NCI-H2196 (cell line): Measurements from ENCODE around the gene CHCHD6.

Experiments
- DNase-seq: peaks from one replicate; lab custom pipeline; 2025; ENCODE audit not compliant: unreplicated experiment; lab: John Stamatoyannopoulos, UW

The CHCHD6 gene

DNA sequence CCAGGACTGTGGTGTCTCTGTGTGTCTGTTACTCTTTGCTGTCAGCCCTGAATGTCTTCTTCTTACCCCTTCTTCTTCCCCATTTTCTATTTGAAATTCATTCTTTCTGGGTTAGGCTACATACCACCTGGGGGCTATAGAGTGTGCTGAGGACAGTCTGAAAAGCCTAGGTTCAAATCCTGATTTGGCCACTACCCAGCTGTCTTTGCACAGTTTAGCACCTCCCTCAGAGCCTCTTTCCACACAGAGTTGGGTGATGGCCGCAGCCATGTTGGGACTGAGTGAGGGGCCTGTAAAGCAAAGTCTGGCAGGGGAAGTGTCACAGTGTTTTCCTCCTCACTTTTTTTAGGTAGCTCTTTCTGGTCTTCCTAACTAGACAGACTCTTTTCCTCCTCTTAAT, 113.7 kb downstream of the CHCHD6 start:
- no peak for DNase-seq

DNA sequence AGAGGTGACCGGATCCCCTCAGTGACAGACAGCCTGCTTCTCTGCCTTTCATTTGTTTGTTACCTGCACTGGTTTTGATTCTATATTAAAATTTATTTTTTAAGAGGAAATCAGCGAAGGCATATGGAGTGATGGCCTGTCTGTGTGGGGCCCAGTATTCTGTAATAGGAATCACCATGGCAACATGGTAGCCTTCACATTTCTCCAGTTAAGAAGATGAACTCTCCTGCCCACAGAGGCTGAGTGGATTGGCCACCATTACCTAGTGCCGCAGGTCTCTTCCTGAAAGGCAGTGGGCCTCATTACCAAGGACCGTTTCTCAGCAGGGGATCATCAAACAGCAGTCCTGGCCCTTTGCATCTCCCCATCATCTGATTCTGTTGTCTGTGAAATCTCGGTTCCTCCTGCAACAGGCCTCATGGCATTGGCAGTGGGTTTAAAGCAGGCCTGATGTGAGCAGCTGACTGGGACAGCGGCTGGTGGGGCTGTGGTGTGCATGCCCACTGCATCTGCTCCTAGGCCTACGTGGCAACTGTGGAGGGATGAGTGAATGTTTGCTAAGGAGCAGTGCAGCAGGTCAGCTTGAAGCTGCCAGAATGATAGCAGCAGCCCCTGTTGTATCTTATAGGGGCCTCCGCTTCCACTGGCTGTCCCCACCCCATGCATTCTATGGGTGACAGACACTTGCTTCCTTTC, 114.5 kb downstream of the CHCHD6 start:
- DNase-seq = no peak

DNA sequence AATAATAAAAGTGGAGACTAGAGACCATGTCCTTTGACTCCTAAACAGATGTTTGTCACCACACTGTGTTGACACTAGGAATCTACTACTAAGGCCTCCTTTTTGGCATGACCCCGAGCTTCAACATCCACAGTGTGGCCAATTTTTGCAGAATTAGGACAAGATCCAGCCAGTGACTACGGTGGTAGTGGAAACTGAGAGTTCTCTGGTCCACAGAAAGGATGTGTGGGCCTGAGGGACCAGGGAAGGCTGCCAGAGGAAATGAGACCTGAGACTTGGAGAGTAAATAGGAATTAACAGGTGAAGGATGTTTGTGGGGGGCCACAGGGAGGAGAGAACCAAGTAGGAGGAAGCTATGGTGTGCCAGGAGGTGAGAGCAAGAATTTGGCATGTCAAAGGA, 122.7 kb downstream of the CHCHD6 start:
- no peak for DNase-seq

DNA sequence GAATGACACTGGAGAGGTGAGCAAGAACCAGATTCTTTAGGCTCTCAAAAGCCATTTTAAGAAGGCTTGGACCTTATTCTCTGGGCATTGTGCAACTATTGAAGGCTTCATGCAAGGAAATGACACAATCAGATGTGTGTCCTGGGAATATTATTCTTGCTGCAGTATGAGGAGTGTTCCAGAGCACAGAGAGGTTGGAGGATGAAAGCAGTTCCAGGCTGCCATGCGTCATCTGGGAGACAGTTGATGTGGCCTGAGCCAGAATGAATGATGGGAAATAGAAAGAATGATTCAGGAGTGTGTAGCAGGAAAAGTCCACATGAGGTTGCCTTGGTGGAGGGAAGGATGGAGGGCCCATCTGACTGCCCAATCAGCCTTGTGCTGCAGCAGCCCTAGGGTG, 123.1 kb downstream of the CHCHD6 start:
- no peak for DNase-seq

DNA sequence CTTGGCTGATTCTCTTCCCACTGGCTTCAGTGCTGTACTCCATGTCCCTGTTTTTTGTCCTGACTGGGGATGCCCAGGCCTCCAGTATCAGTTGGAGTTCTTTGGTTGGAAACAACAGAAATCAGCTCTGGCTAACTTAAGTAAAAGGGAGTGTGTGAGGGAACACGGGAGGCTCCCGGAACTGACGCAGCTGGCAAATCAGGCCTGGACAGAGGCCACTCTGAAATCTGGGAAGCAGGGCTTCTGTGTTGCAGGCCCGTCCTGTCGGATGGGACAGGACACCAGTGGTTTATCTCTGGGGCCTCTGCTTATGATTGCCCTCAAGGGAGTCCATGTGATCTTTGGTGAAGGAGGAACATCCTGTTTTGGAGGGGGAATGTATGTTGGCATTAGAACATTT, 124.3 kb downstream of the CHCHD6 start:
- DNase-seq = no peak

DNA sequence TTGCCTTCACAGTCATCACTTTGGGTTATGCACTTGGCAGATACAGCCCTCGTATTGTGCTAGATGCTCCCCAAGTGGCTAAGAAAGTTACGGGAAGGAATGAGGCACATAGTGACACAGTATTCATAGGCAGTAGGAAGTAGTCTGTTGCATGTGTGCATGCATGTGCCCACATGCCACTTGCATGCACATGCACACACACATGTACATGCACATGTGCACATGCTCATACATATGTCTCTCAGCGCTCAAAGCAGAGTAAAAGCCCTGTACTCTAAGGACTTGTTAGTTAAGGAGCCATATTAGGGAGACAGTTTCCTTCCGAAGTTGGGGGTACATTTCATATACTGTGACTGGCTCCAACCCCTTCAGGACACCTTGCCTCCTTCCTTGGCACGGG, 128.9 kb downstream of the CHCHD6 start:
- DNase-seq = no peak

DNA sequence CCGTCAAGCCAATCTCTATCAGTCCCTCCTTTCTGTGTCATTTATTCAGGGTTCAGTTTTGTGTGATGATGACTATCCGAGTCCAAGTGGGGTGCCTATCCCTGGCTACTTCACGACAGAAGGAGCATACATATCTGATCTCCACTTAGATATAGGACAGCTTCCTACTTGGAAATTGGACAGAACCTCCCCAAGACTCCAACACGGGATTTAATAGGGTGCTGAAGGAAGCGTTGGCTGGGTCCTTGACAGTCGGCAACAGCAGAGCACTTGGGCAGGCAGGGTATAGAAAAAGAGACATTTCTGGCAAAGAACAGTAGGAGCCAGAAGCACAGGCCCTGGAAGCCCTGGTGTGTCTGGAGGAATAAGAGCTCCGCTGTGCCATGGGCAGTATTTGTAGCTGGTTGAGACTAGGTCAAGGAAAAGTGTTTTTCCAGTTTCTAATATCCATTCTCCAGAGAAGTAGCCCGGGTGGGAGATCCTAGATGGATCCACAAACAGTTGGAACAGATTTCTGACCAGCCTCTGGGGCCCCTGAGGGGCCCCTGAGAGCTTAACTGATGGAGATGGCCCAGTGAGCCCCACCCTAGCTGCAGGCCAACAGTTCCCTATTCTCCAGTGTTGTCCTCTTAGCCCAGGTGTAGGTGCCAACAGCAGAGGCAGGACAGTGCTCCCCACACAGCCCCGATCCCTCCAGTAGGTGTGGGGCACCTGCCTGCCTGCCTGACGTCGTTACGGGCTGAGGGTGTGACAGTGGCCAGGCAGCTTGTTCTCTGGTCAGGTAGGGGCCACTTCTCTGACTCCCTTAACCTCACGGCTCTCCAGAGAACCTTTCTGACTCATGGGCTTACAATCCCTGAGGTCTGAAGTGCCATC, 130.8 kb downstream of the CHCHD6 start:
- no peak for DNase-seq

DNA sequence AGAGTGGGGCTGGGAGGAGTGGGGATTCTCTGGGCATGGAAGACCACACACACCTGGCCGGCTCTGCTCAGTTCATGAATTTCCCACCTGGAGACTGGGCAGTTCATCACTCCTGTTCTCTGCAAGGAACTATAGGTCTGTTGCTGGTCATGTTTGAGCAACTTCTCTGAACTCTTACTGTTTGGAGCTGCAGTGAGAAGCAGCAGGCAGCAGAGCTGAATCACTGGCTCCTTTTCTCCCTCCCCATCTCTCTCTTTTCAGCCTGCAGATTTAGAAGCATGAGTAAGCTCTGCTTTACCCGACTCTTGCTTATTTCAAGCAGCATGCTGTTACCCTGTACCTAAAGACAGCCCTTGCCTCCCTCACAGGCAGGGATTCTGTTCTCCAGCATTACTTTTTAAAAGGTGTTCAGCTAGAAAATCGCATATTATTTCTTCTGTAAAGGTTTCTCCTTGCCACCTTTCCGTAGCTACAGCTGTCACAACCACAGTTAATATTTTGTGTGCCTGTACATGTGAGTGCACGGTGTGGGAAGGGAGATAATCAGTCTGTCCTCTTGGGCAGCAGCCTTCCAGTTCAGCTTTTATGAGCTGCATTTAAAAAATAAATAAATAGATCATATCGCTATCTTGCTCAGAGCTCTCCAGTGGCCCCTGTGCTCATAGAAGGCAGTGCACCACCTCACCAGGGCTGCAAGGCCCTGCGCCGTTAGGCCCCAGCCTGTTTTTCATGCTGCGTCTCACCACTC, 131.6 kb downstream of the CHCHD6 start:
- no peak for DNase-seq

DNA sequence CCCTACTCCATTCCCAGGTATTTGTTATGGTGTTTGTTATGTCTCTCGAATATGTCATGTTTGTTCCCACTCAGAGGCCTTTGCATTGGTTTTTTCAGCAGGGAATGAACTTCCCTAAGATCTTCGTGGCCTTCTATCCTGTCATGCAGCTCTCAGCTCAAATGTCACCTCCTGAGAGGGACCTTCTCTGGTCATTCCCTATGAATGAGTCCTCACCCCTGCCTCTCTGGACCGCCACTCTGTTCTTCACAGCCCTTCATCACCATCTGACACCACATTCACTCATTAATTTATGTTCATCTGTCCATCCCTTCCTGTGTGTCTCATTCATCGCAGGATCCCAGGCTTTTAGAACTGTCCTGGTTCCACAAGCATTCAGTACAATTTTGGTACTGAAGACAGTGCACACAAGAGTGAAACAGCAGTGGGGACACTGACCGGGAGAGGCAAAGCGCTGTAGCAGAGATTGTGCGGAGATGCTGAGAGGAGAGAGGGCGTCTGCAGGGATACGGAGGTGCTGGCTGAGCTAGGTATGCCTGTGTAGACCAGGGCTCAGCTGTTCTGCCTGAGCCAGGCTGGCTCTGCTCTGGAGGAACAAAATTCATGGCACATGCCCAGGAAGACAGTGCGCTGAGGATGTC, 132.3 kb downstream of the CHCHD6 start:
- DNase-seq = no peak

DNA sequence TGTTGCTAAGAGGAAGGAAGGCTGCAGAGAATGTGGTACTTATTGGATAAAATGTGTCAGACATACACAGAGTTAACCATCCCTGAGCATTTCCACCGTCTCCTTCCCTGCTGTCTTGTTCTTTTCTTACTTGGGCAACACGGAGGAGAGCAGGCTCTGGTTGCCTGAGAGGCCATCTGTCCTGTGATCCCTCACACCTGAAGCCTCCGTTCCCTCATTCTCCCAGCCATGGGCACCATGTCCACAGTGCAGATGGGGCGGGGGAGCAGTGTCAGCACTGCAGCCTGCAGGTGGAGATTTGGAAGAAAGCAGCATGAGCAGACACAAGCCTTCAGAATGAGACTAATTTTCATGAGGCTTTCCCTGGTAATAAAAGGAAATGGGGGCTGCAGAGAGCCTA, 133.7 kb downstream of the CHCHD6 start:
- DNase-seq = no peak

DNA sequence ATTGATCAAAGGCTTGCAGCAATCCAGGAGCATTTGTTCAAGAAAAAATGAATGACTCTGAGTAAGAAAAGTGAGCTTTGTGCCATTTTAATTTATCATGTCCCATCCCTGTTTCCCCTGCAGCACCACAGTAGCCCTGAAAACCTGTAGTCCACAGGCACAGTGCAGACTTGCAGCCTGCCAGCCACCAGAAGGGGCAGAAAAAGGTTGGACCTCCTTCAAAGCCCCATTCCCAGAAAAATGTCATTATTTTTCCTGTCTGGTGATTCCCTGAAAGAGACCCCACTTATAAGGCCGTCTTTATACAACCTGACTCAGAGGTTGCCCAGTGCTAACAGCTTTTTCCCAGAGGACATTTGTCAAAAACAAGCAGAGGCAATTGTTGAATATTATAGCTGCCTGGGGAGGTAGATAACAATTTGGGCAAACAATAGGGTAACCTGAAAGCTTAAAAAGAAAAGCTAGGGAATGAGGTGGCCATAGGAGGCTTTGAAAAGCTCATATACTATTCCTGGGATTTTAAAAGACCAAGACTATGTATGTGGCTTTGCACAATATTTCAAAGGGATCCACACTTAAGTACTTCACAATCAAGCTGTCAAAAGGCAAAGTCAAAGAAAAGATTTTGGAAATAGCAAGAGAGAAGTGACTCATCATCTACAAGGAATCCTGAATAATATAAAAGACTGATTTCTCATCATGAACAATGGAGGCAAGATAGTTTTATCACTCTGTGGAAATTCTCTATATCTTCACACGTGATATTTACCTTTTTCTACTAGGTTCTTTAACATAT, 142.1 kb downstream of the CHCHD6 start:
- DNase-seq = no peak

DNA sequence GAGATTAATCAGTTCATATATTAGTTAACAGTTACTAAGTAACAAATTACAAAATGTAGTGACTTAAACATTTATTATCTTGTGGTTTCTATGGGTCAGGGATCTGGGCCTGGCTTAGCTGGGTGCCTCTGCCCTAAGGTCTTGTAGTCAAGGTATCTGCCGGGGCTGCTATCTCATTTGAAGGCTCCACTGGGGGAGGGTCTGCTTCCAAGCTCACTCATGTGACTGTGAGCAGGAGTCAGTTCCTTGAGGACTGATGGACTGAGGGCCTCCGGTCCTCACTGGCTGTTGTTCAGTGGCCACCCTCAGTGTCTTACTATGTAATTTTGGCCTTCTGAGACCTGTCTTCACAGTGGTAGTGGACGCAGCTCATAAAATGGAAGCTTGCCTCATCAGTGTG, 143.0 kb downstream of the CHCHD6 start:
- DNase-seq = no peak

DNA sequence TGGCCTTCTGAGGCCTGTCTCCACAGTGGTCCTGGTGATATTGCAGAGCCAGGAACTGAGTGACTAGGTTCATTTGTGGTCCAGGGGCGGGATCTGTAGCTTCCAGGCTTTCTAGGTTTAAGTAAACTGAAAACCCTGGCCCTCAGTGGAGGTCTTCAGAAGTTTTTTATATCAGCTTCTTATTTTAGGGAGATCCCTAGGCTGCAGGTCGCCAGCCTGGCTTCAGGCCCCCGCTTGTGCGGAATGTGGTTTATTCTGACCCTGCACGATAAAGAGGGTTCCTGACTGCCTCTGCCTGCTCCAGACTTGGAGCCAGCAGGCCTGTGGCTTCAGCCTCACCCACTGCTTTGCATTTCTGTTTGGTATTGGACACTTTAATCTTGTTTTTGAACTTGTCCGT, 145.0 kb downstream of the CHCHD6 start:
- no peak for DNase-seq

DNA sequence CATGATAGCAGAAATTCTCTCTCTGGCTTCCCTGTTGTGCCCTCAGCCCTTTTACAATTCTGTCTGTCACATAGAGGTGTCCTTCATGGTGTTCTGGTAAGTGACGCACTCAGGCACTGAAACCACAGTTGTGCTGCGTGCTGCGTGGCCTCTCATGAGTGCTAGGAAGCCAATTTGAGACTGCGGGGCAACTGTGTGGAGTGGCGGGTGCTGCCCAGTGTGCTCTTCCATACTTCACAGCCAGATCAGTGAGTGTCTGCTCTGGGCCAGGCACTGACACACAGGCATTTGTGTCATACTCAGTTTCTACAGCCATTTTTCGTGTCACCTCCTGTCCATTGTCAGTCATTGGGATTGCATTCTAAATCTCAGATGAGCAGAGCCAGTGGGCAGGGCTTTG, 145.7 kb downstream of the CHCHD6 start:
- no peak for DNase-seq

DNA sequence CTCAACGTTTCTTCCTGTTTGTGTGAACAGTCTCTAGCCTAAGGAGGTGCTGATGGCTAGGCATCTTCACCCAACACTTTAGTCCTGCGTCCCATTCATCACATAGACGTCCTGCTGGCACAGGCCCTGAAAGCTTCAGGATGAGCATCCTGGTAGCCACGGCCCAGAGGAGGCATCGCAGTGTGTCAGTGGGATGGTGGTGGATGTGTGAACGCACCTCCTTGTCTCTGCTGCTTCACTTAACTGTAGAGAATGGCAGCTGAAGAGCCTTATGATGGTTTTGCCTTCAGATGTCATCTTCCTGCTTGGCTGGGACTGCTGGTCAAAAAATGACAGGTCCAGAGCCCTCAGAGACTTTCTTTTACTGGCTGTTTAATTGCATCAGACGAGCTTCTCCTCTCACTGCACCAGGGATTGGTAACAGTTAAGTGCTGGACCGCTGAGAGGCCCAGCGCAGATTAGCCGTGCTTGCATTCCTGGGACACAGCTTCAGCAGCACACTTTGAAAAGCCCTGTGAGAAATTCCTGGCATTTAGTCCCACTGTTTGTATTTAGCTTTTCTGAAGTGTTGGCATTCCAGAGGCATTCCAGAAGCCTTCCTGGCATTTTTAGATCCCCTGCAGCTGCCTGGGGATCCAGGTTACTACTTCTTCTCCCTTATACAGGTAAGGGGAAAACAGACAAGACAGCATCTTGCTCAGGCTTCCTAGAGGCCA, 146.5 kb downstream of the CHCHD6 start:
- no peak for DNase-seq

DNA sequence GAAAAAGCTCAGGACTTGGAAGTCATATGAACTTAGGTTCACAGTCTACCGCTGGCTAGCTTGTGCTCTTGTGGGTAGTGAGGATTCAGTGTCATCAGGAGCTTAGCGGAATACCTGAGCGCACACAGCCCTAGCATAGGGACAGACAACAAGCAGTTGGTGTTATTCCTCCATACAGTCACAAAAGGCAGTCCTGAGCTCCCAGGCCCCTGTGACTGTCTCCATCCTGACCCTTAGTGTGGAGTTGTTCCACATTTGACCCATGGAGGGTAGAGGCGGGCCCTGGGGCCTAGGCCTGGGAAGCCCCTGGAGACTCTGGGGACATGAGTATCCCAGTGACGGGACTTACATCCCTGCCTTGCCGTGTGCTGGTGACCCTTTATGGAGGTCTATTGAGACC, 147.3 kb downstream of the CHCHD6 start:
- DNase-seq = no peak

DNA sequence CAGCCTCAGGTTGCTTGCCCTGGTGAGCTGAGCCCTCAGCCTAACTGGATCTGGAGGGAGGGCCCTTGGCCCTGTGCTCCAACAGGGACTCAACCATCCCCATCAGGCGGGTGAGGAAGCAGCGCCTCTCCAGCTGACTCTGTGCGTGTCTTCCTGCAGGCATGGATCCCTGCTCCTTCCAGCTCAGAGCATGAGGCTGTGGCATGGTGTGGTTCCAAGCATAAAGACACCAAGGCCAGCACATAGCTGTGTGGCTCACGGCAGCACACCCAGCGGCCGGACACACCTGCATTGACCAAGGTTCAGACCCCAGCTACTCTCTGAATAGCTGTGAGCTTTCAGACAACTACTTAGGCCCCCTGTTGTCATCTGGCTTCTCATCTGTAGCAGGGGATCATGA, 147.9 kb downstream of the CHCHD6 start:
- DNase-seq = no peak

DNA sequence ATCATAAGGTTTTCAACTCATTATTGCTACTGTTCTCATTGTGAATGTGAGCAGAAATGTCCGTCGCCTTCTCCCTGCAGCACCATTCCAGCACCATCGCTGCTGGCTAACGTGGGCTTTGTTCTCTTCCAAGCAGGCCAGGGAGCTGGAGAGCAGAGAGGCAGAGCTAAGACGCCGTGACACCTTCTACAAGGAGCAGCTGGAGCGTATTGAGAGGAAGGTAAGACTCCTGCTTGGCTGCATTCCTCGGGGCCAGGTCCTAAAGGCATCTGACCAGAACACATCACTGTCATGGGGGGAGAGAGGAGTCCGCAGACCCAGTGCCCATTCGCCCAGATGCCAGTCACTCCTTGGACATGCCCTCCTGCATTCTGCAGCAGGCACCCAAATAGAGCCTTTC, 148.5 kb downstream of the CHCHD6 start:
- no peak for DNase-seq

DNA sequence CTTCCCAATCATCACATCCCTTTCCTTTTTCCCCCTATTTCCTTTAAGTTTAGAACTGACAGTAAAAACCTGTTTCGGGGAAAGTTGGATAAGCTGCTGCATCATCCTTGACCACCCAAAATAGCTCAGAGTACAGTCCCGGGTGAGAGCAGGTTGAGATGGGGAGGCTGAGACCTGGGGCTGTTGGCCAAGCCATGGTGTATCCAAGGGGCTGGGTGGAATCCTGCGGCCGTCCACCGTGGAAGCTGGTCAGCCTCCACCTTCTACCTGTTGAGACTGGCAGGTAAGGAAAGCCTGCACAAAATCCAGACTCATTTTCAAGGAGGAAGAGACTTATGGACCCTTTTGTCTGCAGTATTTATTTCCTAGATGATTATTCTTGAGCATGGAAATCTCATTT, 150.6 kb downstream of the CHCHD6 start:
- no peak for DNase-seq

DNA sequence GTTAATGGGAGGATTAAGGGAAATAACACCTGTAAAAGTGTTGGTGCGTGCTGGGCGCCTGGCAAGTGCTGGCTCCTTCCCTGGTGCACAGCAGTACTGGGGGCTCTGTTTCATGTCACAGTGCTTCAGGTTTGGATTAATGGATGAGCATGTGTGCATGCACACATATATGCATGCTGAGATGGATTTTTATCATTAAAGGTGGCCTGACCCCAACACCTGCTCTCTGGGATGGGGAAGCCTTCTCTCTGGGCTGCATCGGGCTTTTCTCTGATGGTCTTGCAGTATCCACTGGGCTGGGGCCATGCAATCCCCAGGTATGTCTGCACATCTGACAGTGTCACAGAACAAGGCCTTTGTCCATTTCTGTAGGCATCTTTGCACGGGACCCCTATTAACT, 151.3 kb downstream of the CHCHD6 start:
- DNase-seq = no peak
